WERI-Rb-1 (cell line): ENCODE data around the gene SKIC2.

Source experiments
- DNase-seq: peaks from one replicate; pipeline ENCODE4 v3.0.0-alpha.2; 2020
- H3K27ac ChIP-seq: fragments of 250-450 bp; sonication (Bioruptor Pico); 2 replicates; pipeline ENCODE4 v1.5.1; 2020; ENCODE audit warnings: mild to moderate bottlenecking, moderate library complexity
- H3K27me3 ChIP-seq: fragments of 250-450 bp; sonication (Bioruptor Pico); 2 replicates; pipeline ENCODE4 v1.5.1; 2021; ENCODE audit warnings: mild to moderate bottlenecking, low read depth, moderate library complexity; ENCODE audit not compliant: insufficient read depth, severe bottlenecking
- H3K36me3 ChIP-seq: fragments of 250-450 bp; sonication (Bioruptor Pico); 2 replicates; pipeline ENCODE4 v1.5.1; 2020; ENCODE audit warnings: mild to moderate bottlenecking, moderate library complexity
- H3K4me3 ChIP-seq: 2 replicates; pipeline ENCODE4 v1.5.1; 2011; ENCODE audit warnings: low read depth, mild to moderate bottlenecking, control low read depth, low read length
- H3K9me3 ChIP-seq: fragments of 250-450 bp; sonication (Bioruptor Pico); 2 replicates; pipeline ENCODE4 v1.5.1; 2021; ENCODE audit warnings: mild to moderate bottlenecking, moderate library complexity; ENCODE audit not compliant: severe bottlenecking
- TF ChIP-seq, protein P1 (sequence below): IDR thresholded peaks from 2 replicates; pipeline ENCODE4 v1.5.1; 2011; ENCODE audit warnings: low read depth, mild to moderate bottlenecking, control low read depth, inconsistent platforms, low read length

The SKIC2 gene

DNA sequence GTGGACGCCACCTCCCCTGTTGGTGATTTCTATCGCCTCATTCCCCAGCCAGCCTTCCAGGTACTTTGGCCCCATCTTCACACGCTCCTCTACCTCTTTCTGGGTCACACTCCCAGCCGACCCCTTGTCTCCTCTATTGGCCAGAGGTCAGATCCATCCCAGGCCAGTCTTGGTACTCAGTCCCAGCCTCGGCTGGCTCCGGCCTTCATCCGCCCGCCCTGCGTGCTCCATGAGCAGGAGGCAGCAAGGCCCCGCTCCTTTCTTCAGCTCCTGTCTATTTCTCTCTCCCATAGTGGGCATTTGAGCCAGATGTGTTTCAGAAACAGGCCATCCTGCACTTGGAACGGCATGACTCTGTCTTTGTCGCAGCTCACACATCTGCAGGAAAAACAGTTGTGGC lies 2.6 kb downstream of the SKIC2 start:
- H3K9me3 ChIP-seq = no peaks in the 10 kb centered on the region
- no peak for DNase-seq
- peaks cover 79% of the 10 kb centered on the region for H3K36me3 ChIP-seq
- no peak overlapping the region for H3K4me3 ChIP-seq
- no peak overlapping the region for H3K27ac ChIP-seq
- TF ChIP-seq, protein P1, sequence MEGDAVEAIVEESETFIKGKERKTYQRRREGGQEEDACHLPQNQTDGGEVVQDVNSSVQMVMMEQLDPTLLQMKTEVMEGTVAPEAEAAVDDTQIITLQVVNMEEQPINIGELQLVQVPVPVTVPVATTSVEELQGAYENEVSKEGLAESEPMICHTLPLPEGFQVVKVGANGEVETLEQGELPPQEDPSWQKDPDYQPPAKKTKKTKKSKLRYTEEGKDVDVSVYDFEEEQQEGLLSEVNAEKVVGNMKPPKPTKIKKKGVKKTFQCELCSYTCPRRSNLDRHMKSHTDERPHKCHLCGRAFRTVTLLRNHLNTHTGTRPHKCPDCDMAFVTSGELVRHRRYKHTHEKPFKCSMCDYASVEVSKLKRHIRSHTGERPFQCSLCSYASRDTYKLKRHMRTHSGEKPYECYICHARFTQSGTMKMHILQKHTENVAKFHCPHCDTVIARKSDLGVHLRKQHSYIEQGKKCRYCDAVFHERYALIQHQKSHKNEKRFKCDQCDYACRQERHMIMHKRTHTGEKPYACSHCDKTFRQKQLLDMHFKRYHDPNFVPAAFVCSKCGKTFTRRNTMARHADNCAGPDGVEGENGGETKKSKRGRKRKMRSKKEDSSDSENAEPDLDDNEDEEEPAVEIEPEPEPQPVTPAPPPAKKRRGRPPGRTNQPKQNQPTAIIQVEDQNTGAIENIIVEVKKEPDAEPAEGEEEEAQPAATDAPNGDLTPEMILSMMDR = no peak
- no peaks in the 10 kb centered on the region for H3K27me3 ChIP-seq

DNA sequence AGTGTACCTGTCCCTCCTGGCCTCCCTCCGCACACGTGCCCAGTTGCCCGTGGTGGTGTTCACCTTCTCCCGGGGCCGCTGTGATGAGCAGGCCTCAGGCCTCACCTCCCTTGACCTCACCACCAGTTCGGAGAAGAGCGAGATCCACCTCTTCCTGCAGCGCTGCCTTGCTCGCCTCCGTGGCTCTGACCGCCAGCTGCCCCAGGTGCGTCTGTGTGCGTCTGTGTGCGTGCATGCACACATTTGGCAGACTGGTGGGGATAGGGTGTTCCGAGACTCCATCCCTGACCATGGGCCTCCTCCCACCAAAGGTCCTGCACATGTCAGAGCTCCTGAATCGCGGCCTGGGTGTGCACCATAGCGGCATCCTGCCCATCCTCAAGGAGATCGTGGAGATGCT lies 4.9 kb downstream of the SKIC2 start:
- DNase-seq = no peak
- Histone ChIP-seq H3K9me3 (no peaks in the 10 kb centered on the region), H3K36me3 (peaks cover 93% of the 10 kb centered on the region), H3K27ac (no peak overlapping the region), H3K4me3 (no peak overlapping the region), H3K27me3 (no peaks in the 10 kb centered on the region)
- TF ChIP-seq, protein P1 = no peak

DNA sequence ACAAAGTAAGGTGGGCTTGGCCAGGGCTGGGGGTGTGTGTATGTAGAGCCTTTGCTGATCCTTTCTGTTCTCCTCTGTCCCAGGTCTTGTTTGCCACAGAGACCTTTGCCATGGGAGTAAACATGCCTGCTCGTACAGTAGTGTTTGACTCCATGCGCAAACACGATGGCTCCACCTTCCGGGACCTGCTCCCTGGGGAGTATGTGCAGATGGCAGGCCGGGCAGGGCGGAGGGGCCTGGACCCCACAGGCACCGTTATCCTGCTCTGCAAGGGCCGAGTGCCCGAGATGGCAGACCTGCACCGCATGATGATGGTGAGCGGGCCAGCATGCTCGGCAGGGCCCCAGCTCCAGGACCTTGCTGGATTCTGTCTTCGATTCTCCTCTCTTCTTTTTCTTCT lies 6.7 kb downstream of the SKIC2 start:
- TF ChIP-seq, protein P1 = no peak
- no peaks in the 10 kb centered on the region for H3K27me3 ChIP-seq
- H3K9me3 ChIP-seq = no peaks in the 10 kb centered on the region
- DNase-seq = no peak
- H3K27ac ChIP-seq = no peak overlapping the region
- H3K36me3 ChIP-seq = peaks cover 100% of the 10 kb centered on the region
- no peak overlapping the region for H3K4me3 ChIP-seq

DNA sequence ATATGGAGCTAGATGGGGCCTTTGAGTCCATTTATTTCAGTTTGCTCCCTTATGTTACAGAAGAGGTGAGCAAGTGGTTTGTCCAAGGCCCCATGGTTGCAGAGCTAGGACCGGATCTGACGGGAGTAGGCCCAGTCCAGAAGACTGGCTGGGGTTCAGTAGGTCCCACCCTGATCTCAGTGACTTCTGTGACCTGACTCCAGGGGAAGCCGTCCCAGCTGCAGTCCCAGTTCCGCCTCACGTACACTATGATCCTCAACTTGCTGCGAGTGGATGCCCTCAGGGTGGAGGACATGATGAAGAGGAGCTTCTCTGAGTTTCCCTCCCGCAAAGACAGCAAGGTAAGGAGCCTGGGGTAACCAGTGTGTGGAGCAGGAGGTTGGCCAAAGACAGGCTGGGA lies 7.5 kb downstream of the SKIC2 start:
- Histone ChIP-seq H3K27ac (no peak overlapping the region), H3K9me3 (no peaks in the 10 kb centered on the region), H3K4me3 (no peak overlapping the region), H3K36me3 (peaks cover 95% of the 10 kb centered on the region), H3K27me3 (no peaks in the 10 kb centered on the region)
- TF ChIP-seq, protein P1 = no peak
- no peak for DNase-seq

DNA sequence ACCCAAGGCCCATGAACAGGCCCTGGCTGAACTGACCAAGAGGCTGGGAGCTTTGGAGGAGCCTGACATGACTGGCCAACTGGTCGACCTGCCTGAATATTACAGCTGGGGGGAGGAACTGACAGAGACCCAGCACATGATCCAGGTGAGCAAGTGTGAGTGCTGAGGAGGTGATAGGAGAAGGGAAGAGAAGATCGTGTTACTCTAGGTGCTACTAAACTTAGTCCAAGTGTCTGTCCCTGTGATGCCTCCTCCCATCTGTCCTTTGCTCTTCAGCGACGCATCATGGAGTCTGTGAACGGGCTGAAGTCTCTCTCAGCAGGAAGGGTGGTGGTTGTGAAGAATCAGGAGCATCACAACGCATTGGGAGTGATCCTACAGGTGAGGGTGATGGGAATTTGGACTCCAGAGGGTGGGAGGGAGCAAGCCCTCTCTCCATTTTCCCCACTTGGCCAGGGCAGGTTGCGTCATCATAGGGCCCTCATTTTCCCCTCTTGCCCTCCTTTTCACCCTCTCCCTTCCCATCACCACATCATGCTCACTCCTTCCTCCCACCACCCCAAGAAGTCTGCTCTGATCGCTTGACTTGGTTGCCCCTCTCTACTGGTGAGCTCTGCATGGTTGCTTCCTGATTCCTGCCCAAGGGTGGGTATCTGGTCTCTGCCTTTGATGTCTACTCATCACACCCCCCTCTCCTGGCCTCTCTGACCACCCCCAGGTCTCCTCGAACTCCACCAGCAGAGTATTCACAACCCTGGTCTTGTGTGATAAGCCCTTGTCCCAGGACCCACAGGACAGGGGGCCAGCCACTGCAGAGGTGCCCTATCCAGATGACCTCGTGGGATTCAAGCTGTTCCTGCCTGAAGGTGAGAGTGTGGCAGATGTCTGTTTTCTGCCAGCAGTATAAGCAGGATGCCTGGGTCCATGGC lies 8.3 kb downstream of the SKIC2 start:
- H3K36me3 ChIP-seq = peaks cover 90% of the 10 kb centered on the region
- no peaks in the 10 kb centered on the region for H3K27me3 ChIP-seq
- TF ChIP-seq, protein P1 = no peak
- no peaks in the 10 kb centered on the region for H3K9me3 ChIP-seq
- no peak overlapping the region for H3K27ac ChIP-seq
- no peak for DNase-seq
- H3K4me3 ChIP-seq = no peak overlapping the region
